GM18511 (cell line): ENCODE data around the gene IL17B.

Experiments
- ATAC-seq: cut with Tn5 transposase; IDR thresholded peaks from one replicate; pipeline ENCODE4 v1.9.1; 2021; ENCODE audit warnings: mild to moderate bottlenecking, moderate library complexity; ENCODE audit not compliant: unreplicated experiment

IL17B gene

DNA sequence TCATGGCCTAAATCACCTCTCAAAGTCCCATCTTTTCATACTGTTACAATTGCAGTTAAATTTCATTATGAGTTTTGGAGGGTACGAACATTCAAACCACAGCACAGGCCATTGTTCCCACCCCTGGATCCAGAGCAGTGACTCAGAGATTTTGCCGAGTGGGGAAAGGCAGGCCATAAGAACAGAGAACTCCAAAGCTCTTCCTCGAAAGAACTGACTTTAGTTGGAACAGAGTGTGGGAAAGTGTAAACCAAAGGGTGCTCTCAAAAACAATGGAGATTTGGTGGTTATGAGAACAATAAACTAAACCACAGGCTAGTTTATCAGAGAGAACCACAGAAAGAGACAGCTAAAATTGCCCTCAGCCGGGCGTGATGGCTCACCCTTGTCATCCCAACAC is 53.2 kb downstream of the IL17B start:
- ATAC-seq: no peak

- no peak for ATAC-seq
Observed at GRCh38 chr5:149325166-149325735, 53.8 kb downstream of the IL17B start.

DNA sequence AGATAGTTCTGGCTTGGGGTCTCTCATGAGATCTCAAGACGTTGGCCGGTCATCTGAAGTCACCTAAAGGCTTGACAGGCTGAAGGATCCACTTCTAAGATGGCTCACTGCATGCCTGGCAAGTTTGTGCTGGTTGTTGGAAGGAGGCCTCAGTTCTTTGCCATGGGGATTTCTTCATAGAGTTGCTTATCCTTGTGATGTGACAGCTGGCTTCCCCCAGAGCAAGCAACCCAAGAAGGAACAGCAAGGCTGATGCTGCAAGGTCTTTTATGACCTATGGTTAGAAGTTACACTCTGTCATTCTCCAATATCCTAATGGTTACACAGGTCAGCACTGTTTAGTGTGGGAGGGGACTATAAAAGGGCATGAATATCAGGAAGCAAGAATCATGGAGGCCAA is 54.5 kb downstream of the IL17B start:
- ATAC-seq: no peak
